Heart right ventricle (tissue), 16 donors: Measurements from ENCODE around the gene PCDHAC2. TPM values are rescaled to one million over a fixed set of nuclear protein-coding genes. Genes with fewer than 3 reads are reported as not detected.

Source experiments
- ATAC-seq, 8 donors: fragments of 200-7000 bp; cut with Tn5 transposase; one replicate each; pipeline ENCODE4 v1.9.1; 2020; ENCODE audit warnings: mild to moderate bottlenecking in 8 of 8, moderate library complexity in 8 of 8, moderate number of reproducible peaks in 1 of 8
- DNase-seq, 2 donors: peaks; one replicate each; pipeline ENCODE4 v3.0.0-alpha.2; 2020
- H3K27ac ChIP-seq, 10 donors: fragments of 200-600 bp; sonication (generic) in 2 of 10; one replicate each; pipeline versions ENCODE4 v1.5.0 to v1.8.0; 2020 to 2022; ENCODE audit warnings: mild to moderate bottlenecking in 3 of 10
- H3K27me3 ChIP-seq, 7 donors: fragments of 200-600 bp; one replicate each; pipeline ENCODE4 v1.8.0; 2021 to 2022; ENCODE audit warnings: mild to moderate bottlenecking in 2 of 7
- H3K36me3 ChIP-seq, 9 donors: fragments of 200-600 bp; sonication (generic) in 1 of 9; one replicate each; pipeline versions ENCODE4 v1.5.0 to v1.8.0; 2020 to 2022; ENCODE audit warnings: mild to moderate bottlenecking in 2 of 9
- H3K4me1 ChIP-seq, 9 donors: fragments of 200-600 bp; sonication (generic) in 1 of 9; one replicate each; pipeline versions ENCODE4 v1.5.0 to v1.8.0; 2020 to 2022; ENCODE audit warnings: mild to moderate bottlenecking in 4 of 9
- H3K4me3 ChIP-seq, 10 donors: fragments of 200-600 bp; sonication (generic) in 2 of 10; one replicate each; pipeline versions ENCODE4 v1.5.0 to v1.8.0; 2020 to 2022; ENCODE audit warnings: mild to moderate bottlenecking in 7 of 10, moderate library complexity in 2 of 10
- H3K9me3 ChIP-seq, 11 donors: fragments of 200-600 bp in 10 of 11; sonication (generic) in 2 of 11; one replicate each; pipeline versions ENCODE4 v1.5.0 to v1.8.0; 2013 to 2022; ENCODE audit warnings: mild to moderate bottlenecking in 2 of 11, control low read depth in 1 of 11, moderate library complexity in 1 of 11
- WGBS, 2 donors: extraction: QIAGEN DNeasy Blood & Tissue Kit; methylation state at CpG; one replicate each; pipeline ENCODE4 v1.1.7; 2013; ENCODE audit warnings: inconsistent platforms in 1 of 2; 5-methylcytosine and 5-hydroxymethylcytosine counted together
- intact Hi-C, 10 donors: fragments of 100-400 bp; cut with DNase I; formaldehyde crosslinking; loops; one replicate each; pipeline versions ENCODE4 v1.11.1 to v1.14.2; 2022
- long read RNA-seq, 3 donors: library from polyadenylated mRNA; unstranded; transcript quantifications; one replicate each; pipeline ENCODE4 v2.0.0, GENCODE V29; 2020 to 2021
- polyA plus RNA-seq, 2 donors: library from polyadenylated mRNA; stranded (reverse); fragments of 200-250 nt; gene quantifications; one replicate each; pipeline ENCODE4 v1.2.3, GENCODE V29; 2013
- total RNA-seq, 10 donors: library from RNA; stranded (reverse); fragmentation: NEBNext Ultra II Directional in 3 of 10; extraction: Animal tissue kit (Norgen Biotek cat#: 25700) in 3 of 10; gene quantifications; one replicate each; pipeline versions ENCODE4 v1.2.1 to v1.2.4, GENCODE V29; 2021 to 2023
- TF ChIP-seq, protein P1 (sequence below), 9 donors: fragments of 200-600 bp; sonication (generic) in 2 of 9; IDR thresholded peaks; one replicate each; pipeline versions ENCODE4 v1.5.0 to v1.8.0; 2021 to 2022; ENCODE audit warnings: antibody characterized with exemption in 9 of 9, mild to moderate bottlenecking in 5 of 9, moderate library complexity in 1 of 9
- donor health status: Arrhythmogenic right ventricular cardiomyopathy.
- donor health status: ischemic (EF 13 %, LVEDD 7.1; RV severe dilation, severe dysfunction).
- donor health status: healthy with polysubstance abuse.
- donor health status: DM: no; HTN: yes; CAD: no.
- donor health status: DM: no; HTN: no; CAD: no.
- donor health status: ischemic (EF 25% LVEDD 6.9; RV normal size, moderate dysfunction).
- donor health status: ischemic (EF 25% LVEDD 5.7; RV mildly dilated, moderate dysfunction).
- donor health status: healthy.
- donor health status: DM: yes; HTN: yes; CAD: no.
- donor health status: Ischemic cardiomyopathy.
- donor health status: ischemic (EF 35%, LVEDD 5.7; RV mildly dilated, moderate dysfunction).
- donor health status: nonischemic (EF 11% LVEDD 7.7; RV severe dilation, severe dysfunction).
- donor health status: DM: yes; HTN: yes; CAD: no.
- donor health status: PGD.
- donor health status: ischemic (EF 29% LVEDD 5.4; RV normal size, mild dysfunction).
- donor health status: nonischemic (EF 23%, LVEDD 6.1; RV moderate dilation, normal function).

PCDHAC2 gene
- 1 to 10 TPM in 2 of 10 donors, under 1 TPM in 7, not detected in 1; 0.12 to 1.6 (median 0.34) TPM for total RNA-seq
- under 1 TPM in 1 of 2 donors, not detected in 1; 0.04 TPM for polyA plus RNA-seq
- long read RNA-seq, donor 1 = 0 reads
- long read RNA-seq, donor 2, full-length matches to known transcripts = 3 of 4 reads
- long read RNA-seq, donor 2, partial matches to known transcripts = 0 of 4 reads
- long read RNA-seq, donor 2, other reads (novel, unspliced or antisense) = 1 of 4 reads
- long read RNA-seq, donor 3, partial matches to known transcripts = 0 of 1 reads
- long read RNA-seq, donor 3, other reads (novel, unspliced or antisense) = 1 of 1 reads

DNA sequence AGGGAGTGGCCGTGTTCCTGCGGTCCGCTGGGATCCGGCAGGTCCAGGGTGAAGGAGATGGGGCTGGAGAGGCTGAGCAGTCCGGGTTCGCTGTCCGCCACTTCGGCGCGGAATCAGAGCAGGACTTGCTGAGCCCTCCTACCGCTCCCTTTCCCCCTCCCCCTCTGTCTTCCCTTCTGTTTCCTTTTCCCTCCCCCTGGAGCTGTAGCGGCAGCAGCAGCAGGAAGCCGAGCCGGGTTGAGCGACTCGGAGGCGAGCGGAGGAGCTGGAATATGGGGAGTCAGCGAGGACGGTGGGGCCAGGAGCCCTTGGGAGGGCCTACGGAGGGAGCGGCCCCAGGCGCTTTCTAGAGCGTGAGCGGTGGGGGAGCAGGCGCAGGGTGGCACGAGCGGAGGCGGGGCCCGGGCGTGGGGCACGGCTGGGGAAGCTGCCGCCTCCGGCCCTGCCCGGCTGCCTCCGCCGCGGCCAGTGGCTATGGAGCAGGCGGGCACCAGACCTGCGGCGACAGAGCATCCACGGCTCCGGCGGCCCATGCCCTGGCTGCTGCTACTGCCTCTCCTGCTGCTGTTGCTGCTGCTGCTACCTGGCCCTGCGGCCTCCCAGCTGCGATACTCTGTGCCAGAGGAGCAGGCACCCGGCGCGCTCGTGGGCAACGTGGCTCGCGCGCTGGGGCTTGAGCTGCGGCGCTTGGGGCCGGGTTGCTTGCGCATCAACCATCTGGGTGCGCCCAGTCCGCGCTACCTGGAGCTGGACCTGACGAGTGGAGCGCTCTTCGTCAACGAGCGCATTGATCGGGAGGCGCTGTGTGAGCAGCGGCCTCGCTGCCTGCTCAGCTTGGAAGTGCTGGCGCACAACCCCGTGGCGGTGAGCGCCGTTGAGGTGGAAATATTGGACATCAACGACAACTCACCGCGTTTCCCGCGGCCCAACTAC, at the start of gene PCDHAC2:
Gene PCDHAC2, plus strand, starts transcription at position 184 of the 933 bp plus-strand sequence. Its CDS starts 291 bp downstream, at position 475.
- Histone ChIP-seq H3K36me3 (no peaks in the 10 kb centered on the region), H3K4me1 (peaks cover 0 to 18% (median 8%) of the 10 kb centered on the region in 9 donors), H3K9me3 (no peaks in the 10 kb centered on the region), H3K4me3 (peak within 1 kb of the TSS; percentile 16 to 64 (median 56)), H3K27ac (no peak within 1 kb of the TSS), H3K27me3 (peaks cover 0 to 69% (median 49%) of the 10 kb centered on the region in 7 donors)
- TF ChIP-seq, protein P1, sequence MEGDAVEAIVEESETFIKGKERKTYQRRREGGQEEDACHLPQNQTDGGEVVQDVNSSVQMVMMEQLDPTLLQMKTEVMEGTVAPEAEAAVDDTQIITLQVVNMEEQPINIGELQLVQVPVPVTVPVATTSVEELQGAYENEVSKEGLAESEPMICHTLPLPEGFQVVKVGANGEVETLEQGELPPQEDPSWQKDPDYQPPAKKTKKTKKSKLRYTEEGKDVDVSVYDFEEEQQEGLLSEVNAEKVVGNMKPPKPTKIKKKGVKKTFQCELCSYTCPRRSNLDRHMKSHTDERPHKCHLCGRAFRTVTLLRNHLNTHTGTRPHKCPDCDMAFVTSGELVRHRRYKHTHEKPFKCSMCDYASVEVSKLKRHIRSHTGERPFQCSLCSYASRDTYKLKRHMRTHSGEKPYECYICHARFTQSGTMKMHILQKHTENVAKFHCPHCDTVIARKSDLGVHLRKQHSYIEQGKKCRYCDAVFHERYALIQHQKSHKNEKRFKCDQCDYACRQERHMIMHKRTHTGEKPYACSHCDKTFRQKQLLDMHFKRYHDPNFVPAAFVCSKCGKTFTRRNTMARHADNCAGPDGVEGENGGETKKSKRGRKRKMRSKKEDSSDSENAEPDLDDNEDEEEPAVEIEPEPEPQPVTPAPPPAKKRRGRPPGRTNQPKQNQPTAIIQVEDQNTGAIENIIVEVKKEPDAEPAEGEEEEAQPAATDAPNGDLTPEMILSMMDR (IDR thresholded peaks at IDR 0.05) = no peak
- DNase-seq = peak; percentile 16 to 36
- intact Hi-C loops = no loop called here
- 1 to 2% methylated on average over 78 to 80 of the region's 80 CpGs for WGBS, 2 donors
- ATAC-seq = peak; percentile 52 to 88 (median 74)

DNA sequence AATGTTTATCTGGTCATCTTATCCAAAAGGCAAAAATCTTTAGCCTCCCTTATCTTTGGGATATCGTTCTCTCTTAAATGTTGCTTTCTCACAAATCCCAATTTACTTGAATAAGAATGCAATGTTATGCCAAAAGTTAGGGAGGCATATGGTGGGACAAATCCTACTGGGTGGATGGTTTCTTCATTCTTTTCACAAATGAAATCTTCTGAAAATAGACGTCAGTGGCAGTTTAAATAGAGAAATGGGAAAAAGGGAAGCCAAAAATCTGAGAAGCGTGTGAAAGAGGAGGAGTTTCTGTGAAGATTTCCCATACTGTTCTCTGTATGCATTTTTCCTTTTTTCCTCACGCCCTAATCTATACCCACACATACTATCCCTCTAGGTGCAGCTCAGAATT, 42.7 kb upstream of the PCDHAC2 start:
- Histone ChIP-seq H3K27me3 (peaks cover 0 to 72% (median 56%) of the 10 kb centered on the region in 7 donors), H3K4me3 (no peak overlapping the region), H3K4me1 (peaks cover 0 to 20% (median 15%) of the 10 kb centered on the region in 9 donors), H3K36me3 (no peaks in the 10 kb centered on the region), H3K9me3 (peaks cover 0 to 6% (median 0%) of the 10 kb centered on the region in 11 donors), H3K27ac (no peak overlapping the region)
- ATAC-seq (no peak), DNase-seq (no peak)
- intact Hi-C loops = no loop called here
- TF ChIP-seq, protein P1 (IDR thresholded peaks at IDR 0.05) = no peak
- 53 to 57% methylated on average over 4 of the region's 4 CpGs for WGBS, 2 donors

DNA sequence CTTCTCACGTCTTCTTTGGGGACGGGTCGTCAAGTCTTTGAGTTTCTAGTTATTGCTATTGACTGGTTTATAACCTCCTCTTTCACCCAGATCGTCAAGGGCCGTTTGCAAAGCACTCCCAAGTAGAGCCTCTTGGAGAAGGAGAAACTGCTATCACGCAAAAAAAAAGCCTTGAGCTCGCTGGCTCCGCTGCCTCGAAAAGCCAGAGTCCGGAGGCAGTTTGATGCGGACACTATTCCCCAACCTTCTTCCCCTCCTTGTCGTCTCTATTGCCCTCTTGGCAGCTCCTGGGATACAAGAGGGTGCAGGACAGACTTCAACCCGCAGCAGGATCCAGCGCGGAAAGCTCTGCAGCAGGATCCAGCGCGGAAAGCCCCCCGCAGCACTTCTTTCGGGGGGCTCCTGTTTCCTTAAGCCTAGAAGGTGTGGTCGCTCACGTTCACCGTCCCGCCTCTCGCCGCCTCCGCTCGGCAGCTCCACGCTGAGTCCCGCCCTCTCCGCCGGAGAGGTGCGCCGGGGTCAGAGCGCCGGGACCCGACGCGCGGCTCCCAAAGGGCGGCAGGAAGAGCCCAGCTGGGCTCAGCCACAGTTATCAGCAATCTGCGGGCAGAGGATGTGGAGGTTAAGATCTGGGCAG, 40.4 kb upstream of the PCDHAC2 start, which contains the start of gene PCDHAC1:
Gene PCDHAC1, plus strand, starts transcription at position 494 of the 637 bp plus-strand sequence. CDS start 594 bp downstream, outside the sequence.
- intact Hi-C loops = loop anchor here in 1 of 10 donors (5.0 kb wide), 1 partner anchor 116 kb away; no protein-coding TSS in a partner anchor

More for the DNA sequence above, 40.4 kb upstream of the PCDHAC2 start, which contains the start of gene PCDHAC1:
- peak within 1 kb of the TSS; percentile 16 to 57 (median 50) for H3K4me3 ChIP-seq
- peaks cover 0 to 93% (median 74%) of the 10 kb centered on the region in 7 donors for H3K27me3 ChIP-seq
- WGBS, 2 donors = 2 to 3% methylated on average over 41 of the region's 41 CpGs
- no peak within 1 kb of the TSS for H3K27ac ChIP-seq
- peaks cover 0 to 6% (median 0%) of the 10 kb centered on the region in 11 donors for H3K9me3 ChIP-seq
- H3K4me1 ChIP-seq = peaks cover 0 to 20% (median 15%) of the 10 kb centered on the region in 9 donors
- TF ChIP-seq, protein P1 (IDR thresholded peaks at IDR 0.05) = no peak
- DNase-seq (peak in 1 of 2 donors; percentile 10), ATAC-seq (peak in 7 of 8 donors; percentile 23 to 64 (median 44))
- H3K36me3 ChIP-seq = no peaks in the 10 kb centered on the region
